Astrocyte (in vitro differentiated cells and primary cell): Measurements from ENCODE around the gene SVIL. TPM values are rescaled to one million over a fixed set of nuclear protein-coding genes. Genes with fewer than 3 reads are reported as not detected.

Experiments used
- DNase-seq: peaks from one replicate; pipeline ENCODE4 v3.0.0-alpha.2; 2010; ENCODE audit warnings: low read depth
- FAIRE-seq: peaks from 2 replicates; lab custom pipeline; 2011; peaks lifted over from hg19 to GRCh38; lab: Jason Lieb, UNC
- H2AFZ ChIP-seq: 2 replicates; pipeline ENCODE4 v1.6.0; 2012; ENCODE audit warnings: low read depth, low read length, inconsistent platforms
- H3K27ac ChIP-seq: 2 replicates; pipeline ENCODE4 v1.5.1; 2011; ENCODE audit warnings: low read depth, low read length, inconsistent platforms
- H3K27me3 ChIP-seq: 2 replicates; pipeline ENCODE4 v1.6.0; 2011; ENCODE audit warnings: low read length, inconsistent platforms; ENCODE audit not compliant: insufficient read depth
- H3K36me3 ChIP-seq: 2 replicates; pipeline ENCODE4 v1.5.1; 2011; ENCODE audit warnings: low read length, inconsistent platforms; ENCODE audit not compliant: insufficient read depth
- H3K4me1 ChIP-seq: 2 replicates; pipeline ENCODE4 v1.5.1; 2011; ENCODE audit warnings: low read length, inconsistent platforms; ENCODE audit not compliant: insufficient read depth
- H3K4me2 ChIP-seq: 2 replicates; pipeline ENCODE4 v1.6.0; 2012; ENCODE audit warnings: low read length, inconsistent platforms
- H3K4me3 ChIP-seq: 2 replicates; pipeline ENCODE4 v1.5.1; 2011; ENCODE audit warnings: low read depth, mild to moderate bottlenecking, low read length, inconsistent platforms; ENCODE audit not compliant: insufficient read depth
- H3K79me2 ChIP-seq: 2 replicates; pipeline ENCODE4 v1.6.0; 2012; ENCODE audit warnings: mild to moderate bottlenecking, low read length, inconsistent platforms; ENCODE audit not compliant: insufficient read depth
- H3K9ac ChIP-seq: 2 replicates; pipeline ENCODE4 v1.6.0; 2012; ENCODE audit warnings: mild to moderate bottlenecking, low read length, inconsistent platforms
- H3K9me3 ChIP-seq: 2 replicates; pipeline ENCODE4 v1.5.1; 2012; ENCODE audit warnings: low read depth, mild to moderate bottlenecking, low read length, inconsistent platforms; ENCODE audit not compliant: insufficient read depth
- H4K20me1 ChIP-seq: 2 replicates; pipeline ENCODE4 v1.6.0; 2012; ENCODE audit warnings: low read length, inconsistent platforms; ENCODE audit not compliant: insufficient read depth
- H3K27ac Mint-ChIP-seq: one replicate; pipeline ENCODE4 v1.8.0; 2021; ENCODE audit warnings: mild to moderate bottlenecking, mixed read lengths; ENCODE audit not compliant: unreplicated experiment
- H3K27me3 Mint-ChIP-seq: one replicate; pipeline ENCODE4 v1.8.0; 2021; ENCODE audit warnings: low read depth, mixed read lengths; ENCODE audit not compliant: unreplicated experiment
- H3K36me3 Mint-ChIP-seq: one replicate; pipeline ENCODE4 v1.8.0; 2021; ENCODE audit warnings: low read depth, mixed read lengths; ENCODE audit not compliant: unreplicated experiment
- H3K4me1 Mint-ChIP-seq: one replicate; pipeline ENCODE4 v1.8.0; 2021; ENCODE audit warnings: low read depth, mixed read lengths; ENCODE audit not compliant: unreplicated experiment
- H3K4me3 Mint-ChIP-seq: one replicate; pipeline ENCODE4 v1.8.0; 2021; ENCODE audit warnings: mild to moderate bottlenecking, moderate library complexity, mixed read lengths; ENCODE audit not compliant: unreplicated experiment
- H3K9me3 Mint-ChIP-seq: one replicate; pipeline ENCODE4 v1.8.0; 2021; ENCODE audit warnings: mild to moderate bottlenecking, mixed read lengths; ENCODE audit not compliant: unreplicated experiment
- CTCF ChIP-seq: IDR thresholded peaks from 2 replicates; pipeline ENCODE4 v1.5.1; 2011; ENCODE audit warnings: low read depth, mild to moderate bottlenecking, inconsistent platforms, low read length, moderate library complexity; ENCODE audit not compliant: insufficient read depth
- EZH2 ChIP-seq: IDR thresholded peaks from 2 replicates; pipeline ENCODE4 v1.6.1; 2012; ENCODE audit warnings: mild to moderate bottlenecking, low read length, inconsistent platforms; ENCODE audit not compliant: insufficient read depth
- total RNA-seq: library from RNA; stranded (reverse); gene quantifications from 2 replicates; pipeline ENCODE4 v1.2.1, GENCODE V29; 2021

The SVIL gene
- total RNA-seq, 1 donor from 2014 or later: 70.4 TPM

- Mint-ChIP-seq H3K4me3 (no peak overlapping the region), H3K36me3 (peaks cover 22% of the 10 kb centered on the region), H3K27me3 (no peaks in the 10 kb centered on the region), H3K4me1 (peaks cover 9% of the 10 kb centered on the region), H3K9me3 (no peaks in the 10 kb centered on the region), H3K27ac (no peak overlapping the region)
- Histone ChIP-seq H3K4me1 (peaks cover 4% of the 10 kb centered on the region), H3K27ac (no peak overlapping the region), H2AFZ (no peak overlapping the region), H3K4me3 (no peak overlapping the region), H3K9me3 (no peaks in the 10 kb centered on the region), H3K79me2 (no peaks in the 10 kb centered on the region), H3K36me3 (peaks cover 26% of the 10 kb centered on the region), H4K20me1 (peaks cover 15% of the 10 kb centered on the region), H3K9ac (peak overlapping the region; percentile 55), H3K27me3 (no peaks in the 10 kb centered on the region), H3K4me2 (peak overlapping the region; percentile 70)
- FAIRE-seq (no peak), DNase-seq (no peak)
- TF ChIP-seq EZH2 (no peak), CTCF (no peak)
Observed at GRCh38 chr10:29522918-29523317, 111.9 kb downstream of the SVIL start.

- FAIRE-seq (no peak), DNase-seq (peak; percentile 14)
- no peak overlapping the region for H3K27ac Mint-ChIP-seq
- peak overlapping the region; percentile 25 for H2AFZ ChIP-seq
- peaks cover 9% of the 10 kb centered on the region for H3K4me1 Mint-ChIP-seq
- H3K4me3 ChIP-seq: no peak overlapping the region
- H3K9ac ChIP-seq: peak overlapping the region; percentile 55
- H3K36me3 Mint-ChIP-seq: peaks cover 22% of the 10 kb centered on the region
- peak overlapping the region; percentile 29 for H3K27ac ChIP-seq
- no peaks in the 10 kb centered on the region for H3K9me3 ChIP-seq
- no peaks in the 10 kb centered on the region for H3K27me3 Mint-ChIP-seq
- peak overlapping the region; percentile 70 for H3K4me2 ChIP-seq
- no peak overlapping the region for H3K4me3 Mint-ChIP-seq
- no peaks in the 10 kb centered on the region for H3K9me3 Mint-ChIP-seq
- H3K4me1 ChIP-seq: peaks cover 4% of the 10 kb centered on the region
- H4K20me1 ChIP-seq: peaks cover 15% of the 10 kb centered on the region
- TF ChIP-seq EZH2 (no peak), CTCF (no peak)
- H3K27me3 ChIP-seq: no peaks in the 10 kb centered on the region
- H3K79me2 ChIP-seq: no peaks in the 10 kb centered on the region
- peaks cover 26% of the 10 kb centered on the region for H3K36me3 ChIP-seq
Observed at GRCh38 chr10:29522061-29522855, 112.5 kb downstream of the SVIL start.

- no peak for DNase-seq
- TF ChIP-seq CTCF (no peak), EZH2 (no peak)
- peaks cover 4% of the 10 kb centered on the region for H3K4me1 ChIP-seq
- H3K9me3 Mint-ChIP-seq: no peaks in the 10 kb centered on the region
- no peaks in the 10 kb centered on the region for H3K27me3 ChIP-seq
- H4K20me1 ChIP-seq: peaks cover 9% of the 10 kb centered on the region
- H3K4me1 Mint-ChIP-seq: peaks cover 9% of the 10 kb centered on the region
- H3K9ac ChIP-seq: no peak overlapping the region
- H3K4me3 Mint-ChIP-seq: no peak overlapping the region
- no peaks in the 10 kb centered on the region for H3K9me3 ChIP-seq
- no peak overlapping the region for H3K27ac ChIP-seq
- H3K4me3 ChIP-seq: no peak overlapping the region
- peaks cover 22% of the 10 kb centered on the region for H3K36me3 ChIP-seq
- H3K27ac Mint-ChIP-seq: no peak overlapping the region
- peaks cover 25% of the 10 kb centered on the region for H3K36me3 Mint-ChIP-seq
- H3K79me2 ChIP-seq: no peaks in the 10 kb centered on the region
- no peak for FAIRE-seq
- no peak overlapping the region for H2AFZ ChIP-seq
- H3K27me3 Mint-ChIP-seq: no peaks in the 10 kb centered on the region
- no peak overlapping the region for H3K4me2 ChIP-seq
Observed at GRCh38 chr10:29519659-29520058, 115.1 kb downstream of the SVIL start.
